Measurements from ENCODE around the gene ANLN.

The ANLN gene

GRCh38 chr7:36449685-36450084, 60.0 kb downstream of the ANLN start:
- no peak for DNase-seq (ENCODE audit: low read depth)
- TF ChIP-seq CTCF (IDR thresholded peaks at IDR 0.05; ENCODE audit: low read depth, low read length, missing control alignments), result no peak
- no peak overlapping the region for H3K4me3 ChIP-seq (ENCODE audit: low read depth, low read length)

- no peak for TF ChIP-seq CTCF (IDR thresholded peaks at IDR 0.05; ENCODE audit: low read depth, low read length, missing control alignments)
- no peak overlapping the region for H3K4me3 ChIP-seq (ENCODE audit: low read depth, low read length)
- no peak for DNase-seq (ENCODE audit: low read depth)
Measured at GRCh38 chr7:36453769-36454168, 64.1 kb downstream of the ANLN start.

- DNase-seq (ENCODE audit: low read depth), result no peak
- no peak overlapping the region for H3K4me3 ChIP-seq (ENCODE audit: low read depth, low read length)
- TF ChIP-seq CTCF (IDR thresholded peaks at IDR 0.05; ENCODE audit: low read depth, low read length, missing control alignments), result no peak
Measured at GRCh38 chr7:36455646-36456045, 66.0 kb downstream of the ANLN start.

GRCh38 chr7:36456138-36456537, 66.5 kb downstream of the ANLN start:
- no peak overlapping the region for H3K4me3 ChIP-seq (ENCODE audit: low read depth, low read length)
- TF ChIP-seq CTCF (IDR thresholded peaks at IDR 0.05; ENCODE audit: low read depth, low read length, missing control alignments), result no peak
- DNase-seq (ENCODE audit: low read depth), result no peak

- no peak for DNase-seq (ENCODE audit: low read depth)
- no peak overlapping the region for H3K4me3 ChIP-seq (ENCODE audit: low read depth, low read length)
- no peak for TF ChIP-seq CTCF (IDR thresholded peaks at IDR 0.05; ENCODE audit: low read depth, low read length, missing control alignments)
Measured at GRCh38 chr7:36456548-36456947, 66.9 kb downstream of the ANLN start.

GRCh38 chr7:36459236-36459960, 69.7 kb downstream of the ANLN start:
- no peak for TF ChIP-seq CTCF (IDR thresholded peaks at IDR 0.05; ENCODE audit: low read depth, low read length, missing control alignments)
- no peak for DNase-seq (ENCODE audit: low read depth)
- H3K4me3 ChIP-seq (ENCODE audit: low read depth, low read length), result no peak overlapping the region

GRCh38 chr7:36460811-36461429, 71.3 kb downstream of the ANLN start:
- TF ChIP-seq CTCF (IDR thresholded peaks at IDR 0.05; ENCODE audit: low read depth, low read length, missing control alignments), result no peak
- no peak overlapping the region for H3K4me3 ChIP-seq (ENCODE audit: low read depth, low read length)
- no peak for DNase-seq (ENCODE audit: low read depth)
